A673 (cell line): ENCODE results near the gene PHF21B. TPM values are rescaled to one million over a fixed set of nuclear protein-coding genes. Genes with fewer than 3 reads are reported as not detected.
A peak's percentile ranks its signal among the peaks of the same experiment; 100 is the strongest.

Experiments used
- BruUV-seq: library from RNA; stranded (reverse); fragments of 400-500 nt; replicated peaks from 2 replicates; lab custom pipeline; 2021; lab: Mats Ljungman, UMichigan
- CTCF ChIA-PET: fragments of 300-600 bp; sonication (Branson Sonifier 250); formaldehyde crosslinking; loops from one replicate; lab custom pipeline; 2022; ENCODE audit warnings: antibody characterized with exemption; lab: Charles Lee
- POLR2A ChIA-PET: fragments of 300-600 bp; sonication (Branson Sonifier 250); formaldehyde crosslinking; loops from one replicate; lab custom pipeline; 2022; ENCODE audit warnings: antibody characterized with exemption; ENCODE audit not compliant: low non-redundant PET; lab: Charles Lee
- DNase-seq: peaks from one replicate; pipeline ENCODE4 v3.0.0-alpha.2; 2015; ENCODE audit warnings: low spot score
- H3K27ac ChIP-seq: fragments of 200-600 bp; sonication (generic); 2 replicates; pipeline ENCODE4 v1.5.1; 2016; ENCODE audit warnings: mixed run types, low read depth, mild to moderate bottlenecking, mixed read lengths, antibody characterized with exemption, low read length; ENCODE audit not compliant: poor library complexity, severe bottlenecking
- H3K27me3 ChIP-seq: fragments of 200-600 bp; sonication (generic); replicated peaks from 2 replicates; pipeline ENCODE4 v1.6.1; 2017; ENCODE audit warnings: mixed run types, low read depth, mild to moderate bottlenecking, mixed read lengths, antibody characterized with exemption, low read length; ENCODE audit not compliant: insufficient read depth, poor library complexity
- H3K36me3 ChIP-seq: fragments of 200-600 bp; sonication (generic); 2 replicates; pipeline ENCODE4 v1.6.1; 2016; ENCODE audit warnings: mixed run types, mild to moderate bottlenecking, mixed read lengths, antibody characterized with exemption, low read length; ENCODE audit not compliant: insufficient read depth, poor library complexity, severe bottlenecking
- H3K4me1 ChIP-seq: fragments of 200-600 bp; sonication (generic); 2 replicates; pipeline ENCODE4 v1.6.1; 2017; ENCODE audit warnings: mixed run types, mild to moderate bottlenecking, mixed read lengths, antibody characterized with exemption, low read length; ENCODE audit not compliant: insufficient read depth, poor library complexity, severe bottlenecking
- H3K4me3 ChIP-seq: fragments of 200-600 bp; sonication (generic); 2 replicates; pipeline ENCODE4 v1.5.1; 2016; ENCODE audit warnings: low read depth, mixed run types, mild to moderate bottlenecking, mixed read lengths, low read length; ENCODE audit not compliant: poor library complexity, severe bottlenecking
- H3K9me3 ChIP-seq: fragments of 200-600 bp; sonication (generic); 2 replicates; pipeline ENCODE4 v1.6.1; 2016; ENCODE audit warnings: mixed run types, low read depth, mild to moderate bottlenecking, mixed read lengths, antibody characterized with exemption, low read length; ENCODE audit not compliant: poor library complexity, severe bottlenecking
- EZH2 ChIP-seq: fragments of 200-600 bp; sonication (generic); IDR thresholded peaks from 2 replicates; pipeline ENCODE4 v1.6.1; 2017; ENCODE audit warnings: borderline replicate concordance, low read depth, mild to moderate bottlenecking, mixed read lengths, antibody characterized with exemption, low read length; ENCODE audit not compliant: poor library complexity, severe bottlenecking
- intact Hi-C: fragments of 100-400 bp; cut with micrococcal nuclease; formaldehyde crosslinking; loops from one replicate; pipeline ENCODE4 v1.10.0; 2022; ENCODE audit not compliant: unreplicated experiment
- total RNA-seq: library from RNA; stranded (reverse); gene quantifications from 2 replicates; pipeline ENCODE4 v1.2.3, GENCODE V29; 2021
- TF ChIP-seq, protein P1 (sequence below): fragments of 300-800, 200-600 bp; sonication (generic); conservative IDR thresholded peaks from 2 replicates; pipeline ENCODE4 v1.5.1; 2017; ENCODE audit warnings: low read depth, mild to moderate bottlenecking, antibody characterized with exemption, low read length, moderate library complexity, mixed read lengths

Gene PHF21B
- total RNA-seq, 1 experiment from 2014 or later, result 13.2 TPM

DNA sequence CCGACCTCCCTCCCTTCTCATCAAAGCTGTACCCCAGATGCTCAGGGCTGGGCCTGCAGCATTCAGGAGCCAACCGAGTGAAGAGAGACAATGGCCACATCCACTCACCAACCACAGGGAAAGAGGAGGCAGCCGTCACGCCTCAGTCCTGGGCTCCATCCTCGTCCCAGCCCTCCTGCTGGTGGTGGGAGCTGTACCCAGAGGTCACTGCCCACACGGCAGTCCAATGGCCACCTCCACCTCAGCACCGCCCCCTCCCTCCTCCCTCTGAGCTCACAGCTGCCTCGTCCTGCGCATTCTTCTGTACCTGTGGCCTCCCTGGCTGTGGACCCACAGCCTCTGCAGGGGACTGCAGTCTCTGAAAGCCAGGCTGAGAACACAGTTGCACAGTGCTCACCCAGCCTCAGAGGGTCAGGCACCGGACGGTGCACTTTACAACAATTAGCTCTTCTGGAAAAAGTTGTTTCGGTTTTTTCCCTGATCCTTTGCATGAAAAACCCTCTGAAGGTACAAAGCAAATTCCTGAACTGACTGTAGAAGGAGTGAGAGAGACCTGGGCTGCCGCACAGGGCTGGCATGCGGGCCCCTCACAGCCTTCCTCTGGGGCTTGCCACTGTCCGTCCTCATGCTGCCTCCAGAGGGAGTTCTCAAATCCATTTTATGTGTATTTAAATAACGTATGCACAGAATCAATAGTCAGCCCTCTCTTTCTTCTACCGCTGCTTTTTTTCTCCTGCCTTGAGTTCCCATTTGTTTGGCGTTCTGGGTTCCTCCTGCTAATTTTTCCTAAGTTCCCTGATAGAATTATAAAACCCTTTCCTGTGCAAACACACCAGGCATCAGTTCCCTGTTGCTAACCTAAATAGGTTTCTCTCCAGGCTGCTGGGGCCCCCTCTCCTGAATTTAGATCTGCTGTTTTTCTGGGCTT, 52.7 kb downstream of the PHF21B start:
- BruUV-seq, result no TSS peak
- POLR2A ChIA-PET, result no interaction called here

DNA sequence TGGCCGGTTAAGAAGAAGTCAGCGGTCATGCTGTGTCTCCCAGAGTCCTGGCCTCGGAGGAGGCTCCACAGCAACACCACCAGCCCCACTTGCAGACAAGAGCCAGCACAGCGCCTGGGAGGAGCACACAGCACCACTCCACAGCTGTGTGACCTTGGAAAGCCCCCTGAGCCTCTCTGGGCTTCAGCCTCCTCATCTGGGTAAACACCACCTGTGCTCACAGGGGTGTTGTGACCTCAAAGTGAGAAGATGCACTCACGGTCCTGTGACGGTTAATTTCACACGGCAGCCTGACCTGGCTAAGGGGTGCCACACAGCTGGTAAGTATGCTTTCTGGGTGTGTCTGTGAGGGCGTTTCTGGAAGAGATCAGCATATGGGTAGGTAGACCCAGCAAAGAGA, 54.7 kb downstream of the PHF21B start:
- no peak overlapping the region for H3K27ac ChIP-seq
- DNase-seq, result no peak
- H3K9me3 ChIP-seq, result no peaks in the 10 kb centered on the region
- H3K36me3 ChIP-seq, result no peaks in the 10 kb centered on the region
- POLR2A ChIA-PET, result no interaction called here
- TF ChIP-seq EZH2, result no peak
- TF ChIP-seq, protein P1, sequence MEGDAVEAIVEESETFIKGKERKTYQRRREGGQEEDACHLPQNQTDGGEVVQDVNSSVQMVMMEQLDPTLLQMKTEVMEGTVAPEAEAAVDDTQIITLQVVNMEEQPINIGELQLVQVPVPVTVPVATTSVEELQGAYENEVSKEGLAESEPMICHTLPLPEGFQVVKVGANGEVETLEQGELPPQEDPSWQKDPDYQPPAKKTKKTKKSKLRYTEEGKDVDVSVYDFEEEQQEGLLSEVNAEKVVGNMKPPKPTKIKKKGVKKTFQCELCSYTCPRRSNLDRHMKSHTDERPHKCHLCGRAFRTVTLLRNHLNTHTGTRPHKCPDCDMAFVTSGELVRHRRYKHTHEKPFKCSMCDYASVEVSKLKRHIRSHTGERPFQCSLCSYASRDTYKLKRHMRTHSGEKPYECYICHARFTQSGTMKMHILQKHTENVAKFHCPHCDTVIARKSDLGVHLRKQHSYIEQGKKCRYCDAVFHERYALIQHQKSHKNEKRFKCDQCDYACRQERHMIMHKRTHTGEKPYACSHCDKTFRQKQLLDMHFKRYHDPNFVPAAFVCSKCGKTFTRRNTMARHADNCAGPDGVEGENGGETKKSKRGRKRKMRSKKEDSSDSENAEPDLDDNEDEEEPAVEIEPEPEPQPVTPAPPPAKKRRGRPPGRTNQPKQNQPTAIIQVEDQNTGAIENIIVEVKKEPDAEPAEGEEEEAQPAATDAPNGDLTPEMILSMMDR, result no peak
- CTCF ChIA-PET, result no interaction called here
- no TSS peak for BruUV-seq
- H3K4me1 ChIP-seq, result peaks cover 15% of the 10 kb centered on the region
- H3K27me3 ChIP-seq, result no peaks in the 10 kb centered on the region
- intact Hi-C loops, result no loop called here
- H3K4me3 ChIP-seq, result no peak overlapping the region

More for the DNA sequence above, 52.7 kb downstream of the PHF21B start:
- H3K4me3 ChIP-seq, result no peak overlapping the region
- no peak overlapping the region for H3K27ac ChIP-seq
- H3K27me3 ChIP-seq, result no peaks in the 10 kb centered on the region
- no peak for DNase-seq
- CTCF ChIA-PET, result no interaction called here
- no peaks in the 10 kb centered on the region for H3K36me3 ChIP-seq
- intact Hi-C loops, result no loop called here
- H3K4me1 ChIP-seq, result peaks cover 15% of the 10 kb centered on the region
- H3K9me3 ChIP-seq, result no peaks in the 10 kb centered on the region
- TF ChIP-seq EZH2, result no peak
- TF ChIP-seq, protein P1, result peak; percentile 42

DNA sequence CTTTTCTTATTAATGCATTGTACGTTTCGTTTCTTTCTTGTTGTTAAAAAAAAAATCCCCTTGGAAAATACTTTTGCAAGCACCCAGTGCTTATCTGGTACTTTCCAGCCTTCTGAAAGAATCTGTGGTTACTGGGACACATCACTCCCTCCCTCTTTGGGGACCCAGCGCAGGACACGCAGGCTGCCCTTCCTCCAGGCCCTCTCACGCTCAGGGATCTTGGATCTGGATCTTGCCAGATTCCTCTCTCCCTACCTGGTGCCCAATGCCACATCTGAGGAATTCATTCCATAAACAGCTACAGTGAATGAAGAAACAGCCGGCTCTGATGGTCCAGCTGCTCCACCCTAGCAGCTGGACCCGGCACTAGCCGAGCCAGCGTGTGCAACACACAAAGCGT, 55.7 kb downstream of the PHF21B start:
- no peak for TF ChIP-seq EZH2
- TF ChIP-seq, protein P1, result no peak
- Histone ChIP-seq H3K36me3 (no peaks in the 10 kb centered on the region), H3K4me1 (peaks cover 15% of the 10 kb centered on the region), H3K27me3 (no peaks in the 10 kb centered on the region), H3K4me3 (no peak overlapping the region), H3K9me3 (no peaks in the 10 kb centered on the region), H3K27ac (no peak overlapping the region)
- DNase-seq, result no peak
- no TSS peak for BruUV-seq
- POLR2A ChIA-PET, result no interaction called here
- CTCF ChIA-PET, result no interaction called here
- intact Hi-C loops, result no loop called here
